ENCODE data around the gene MR1.

DNA sequence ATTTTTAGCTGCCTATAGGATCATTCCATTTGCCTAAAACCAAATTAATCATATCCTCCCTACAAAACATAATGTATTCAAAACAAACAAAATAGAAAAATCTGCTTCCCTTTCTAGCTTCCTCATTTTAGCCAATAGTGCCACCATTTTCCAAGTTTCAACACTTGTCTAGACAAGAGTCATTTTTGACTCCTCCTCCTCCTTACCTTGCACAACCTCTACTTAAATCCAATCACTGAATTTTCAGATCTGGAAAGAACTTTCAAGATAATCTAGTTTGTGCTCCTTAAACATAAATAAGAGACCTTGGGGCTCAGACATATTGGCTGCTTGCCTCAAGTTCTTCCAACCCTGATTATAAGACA is 18.6 kb upstream of the MR1 start:
- TF ChIP-seq, protein P1, sequence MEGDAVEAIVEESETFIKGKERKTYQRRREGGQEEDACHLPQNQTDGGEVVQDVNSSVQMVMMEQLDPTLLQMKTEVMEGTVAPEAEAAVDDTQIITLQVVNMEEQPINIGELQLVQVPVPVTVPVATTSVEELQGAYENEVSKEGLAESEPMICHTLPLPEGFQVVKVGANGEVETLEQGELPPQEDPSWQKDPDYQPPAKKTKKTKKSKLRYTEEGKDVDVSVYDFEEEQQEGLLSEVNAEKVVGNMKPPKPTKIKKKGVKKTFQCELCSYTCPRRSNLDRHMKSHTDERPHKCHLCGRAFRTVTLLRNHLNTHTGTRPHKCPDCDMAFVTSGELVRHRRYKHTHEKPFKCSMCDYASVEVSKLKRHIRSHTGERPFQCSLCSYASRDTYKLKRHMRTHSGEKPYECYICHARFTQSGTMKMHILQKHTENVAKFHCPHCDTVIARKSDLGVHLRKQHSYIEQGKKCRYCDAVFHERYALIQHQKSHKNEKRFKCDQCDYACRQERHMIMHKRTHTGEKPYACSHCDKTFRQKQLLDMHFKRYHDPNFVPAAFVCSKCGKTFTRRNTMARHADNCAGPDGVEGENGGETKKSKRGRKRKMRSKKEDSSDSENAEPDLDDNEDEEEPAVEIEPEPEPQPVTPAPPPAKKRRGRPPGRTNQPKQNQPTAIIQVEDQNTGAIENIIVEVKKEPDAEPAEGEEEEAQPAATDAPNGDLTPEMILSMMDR (tag by site-specific recombination; IDR thresholded peaks at IDR 0.05) = no peak
- no peak for TF ChIP-seq KLF9 (tag by site-specific recombination; IDR thresholded peaks at IDR 0.05; ENCODE audit: low read depth)
- no peak for TF ChIP-seq MYNN (tag by site-specific recombination; IDR thresholded peaks at IDR 0.05; ENCODE audit: borderline replicate concordance)
- no peak for TF ChIP-seq ZNF830 (tag by site-specific recombination; IDR thresholded peaks at IDR 0.05; ENCODE audit: low read depth)
- TF ChIP-seq ZNF266 (tag by site-specific recombination; IDR thresholded peaks at IDR 0.05; ENCODE audit: low read depth) = no peak
- no peak for TF ChIP-seq ZNF521 (tag by site-specific recombination; IDR thresholded peaks at IDR 0.05)
- TF ChIP-seq ZNF670 (tag by site-specific recombination; IDR thresholded peaks at IDR 0.05; ENCODE audit: low read depth) = no peak
- TF ChIP-seq, protein P2, sequence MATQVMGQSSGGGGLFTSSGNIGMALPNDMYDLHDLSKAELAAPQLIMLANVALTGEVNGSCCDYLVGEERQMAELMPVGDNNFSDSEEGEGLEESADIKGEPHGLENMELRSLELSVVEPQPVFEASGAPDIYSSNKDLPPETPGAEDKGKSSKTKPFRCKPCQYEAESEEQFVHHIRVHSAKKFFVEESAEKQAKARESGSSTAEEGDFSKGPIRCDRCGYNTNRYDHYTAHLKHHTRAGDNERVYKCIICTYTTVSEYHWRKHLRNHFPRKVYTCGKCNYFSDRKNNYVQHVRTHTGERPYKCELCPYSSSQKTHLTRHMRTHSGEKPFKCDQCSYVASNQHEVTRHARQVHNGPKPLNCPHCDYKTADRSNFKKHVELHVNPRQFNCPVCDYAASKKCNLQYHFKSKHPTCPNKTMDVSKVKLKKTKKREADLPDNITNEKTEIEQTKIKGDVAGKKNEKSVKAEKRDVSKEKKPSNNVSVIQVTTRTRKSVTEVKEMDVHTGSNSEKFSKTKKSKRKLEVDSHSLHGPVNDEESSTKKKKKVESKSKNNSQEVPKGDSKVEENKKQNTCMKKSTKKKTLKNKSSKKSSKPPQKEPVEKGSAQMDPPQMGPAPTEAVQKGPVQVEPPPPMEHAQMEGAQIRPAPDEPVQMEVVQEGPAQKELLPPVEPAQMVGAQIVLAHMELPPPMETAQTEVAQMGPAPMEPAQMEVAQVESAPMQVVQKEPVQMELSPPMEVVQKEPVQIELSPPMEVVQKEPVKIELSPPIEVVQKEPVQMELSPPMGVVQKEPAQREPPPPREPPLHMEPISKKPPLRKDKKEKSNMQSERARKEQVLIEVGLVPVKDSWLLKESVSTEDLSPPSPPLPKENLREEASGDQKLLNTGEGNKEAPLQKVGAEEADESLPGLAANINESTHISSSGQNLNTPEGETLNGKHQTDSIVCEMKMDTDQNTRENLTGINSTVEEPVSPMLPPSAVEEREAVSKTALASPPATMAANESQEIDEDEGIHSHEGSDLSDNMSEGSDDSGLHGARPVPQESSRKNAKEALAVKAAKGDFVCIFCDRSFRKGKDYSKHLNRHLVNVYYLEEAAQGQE (tag by site-specific recombination; IDR thresholded peaks at IDR 0.05) = no peak
- TF ChIP-seq, protein P3, sequence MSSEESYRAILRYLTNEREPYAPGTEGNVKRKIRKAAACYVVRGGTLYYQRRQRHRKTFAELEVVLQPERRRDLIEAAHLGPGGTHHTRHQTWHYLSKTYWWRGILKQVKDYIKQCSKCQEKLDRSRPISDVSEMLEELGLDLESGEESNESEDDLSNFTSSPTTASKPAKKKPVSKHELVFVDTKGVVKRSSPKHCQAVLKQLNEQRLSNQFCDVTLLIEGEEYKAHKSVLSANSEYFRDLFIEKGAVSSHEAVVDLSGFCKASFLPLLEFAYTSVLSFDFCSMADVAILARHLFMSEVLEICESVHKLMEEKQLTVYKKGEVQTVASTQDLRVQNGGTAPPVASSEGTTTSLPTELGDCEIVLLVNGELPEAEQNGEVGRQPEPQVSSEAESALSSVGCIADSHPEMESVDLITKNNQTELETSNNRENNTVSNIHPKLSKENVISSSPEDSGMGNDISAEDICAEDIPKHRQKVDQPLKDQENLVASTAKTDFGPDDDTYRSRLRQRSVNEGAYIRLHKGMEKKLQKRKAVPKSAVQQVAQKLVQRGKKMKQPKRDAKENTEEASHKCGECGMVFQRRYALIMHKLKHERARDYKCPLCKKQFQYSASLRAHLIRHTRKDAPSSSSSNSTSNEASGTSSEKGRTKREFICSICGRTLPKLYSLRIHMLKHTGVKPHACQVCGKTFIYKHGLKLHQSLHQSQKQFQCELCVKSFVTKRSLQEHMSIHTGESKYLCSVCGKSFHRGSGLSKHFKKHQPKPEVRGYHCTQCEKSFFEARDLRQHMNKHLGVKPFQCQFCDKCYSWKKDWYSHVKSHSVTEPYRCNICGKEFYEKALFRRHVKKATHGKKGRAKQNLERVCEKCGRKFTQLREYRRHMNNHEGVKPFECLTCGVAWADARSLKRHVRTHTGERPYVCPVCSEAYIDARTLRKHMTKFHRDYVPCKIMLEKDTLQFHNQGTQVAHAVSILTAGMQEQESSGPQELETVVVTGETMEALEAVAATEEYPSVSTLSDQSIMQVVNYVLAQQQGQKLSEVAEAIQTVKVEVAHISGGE (tag by site-specific recombination; conservative IDR thresholded peaks at IDR 0.05; ENCODE audit: low read depth) = no peak
- no peak for TF ChIP-seq ZNF629 (tag by site-specific recombination; IDR thresholded peaks at IDR 0.05)
- TF ChIP-seq ZNF121 (tag by site-specific recombination; IDR thresholded peaks at IDR 0.05) = no peak
- no peak for TF ChIP-seq ZNF211 (tag by site-specific recombination; IDR thresholded peaks at IDR 0.05; ENCODE audit: low read depth)
- no peak for TF ChIP-seq ZNF132 (tag by site-specific recombination; IDR thresholded peaks at IDR 0.05; ENCODE audit: borderline replicate concordance)

All from HEK293 (cell line).